Endothelial cell of umbilical vein (primary cell): ENCODE measurements around the gene NDUFS4. TPM values are rescaled to one million over a fixed set of nuclear protein-coding genes. Genes with fewer than 3 reads are reported as not detected.

Source experiments
- BruUV-seq: library from RNA; stranded (reverse); fragments of 400-500 nt; replicated peaks from 2 replicates; lab custom pipeline; 2021; lab: Mats Ljungman, UMichigan
- CTCF ChIA-PET: fragments of 300-600, 350-600 bp; sonication (Branson Sonifier 250); formaldehyde crosslinking; loops from one replicate; lab custom pipeline; 2021; ENCODE audit warnings: antibody characterized with exemption, inconsistent platforms; lab: Charles Lee
- POLR2A ChIA-PET: fragments of 300-600, 350-600 bp; sonication (Branson Sonifier 250); formaldehyde crosslinking; loops from one replicate; lab custom pipeline; 2021; ENCODE audit warnings: antibody characterized with exemption, inconsistent platforms; lab: Charles Lee
- DNase-seq: peaks from one replicate; pipeline ENCODE4 v3.0.0-alpha.2; 2011; ENCODE audit warnings: low read depth, low spot score
- FAIRE-seq: peaks from 2 replicates; lab custom pipeline; 2011; peaks lifted over from hg19 to GRCh38; lab: Jason Lieb, UNC
- H2AFZ ChIP-seq: 2 replicates; pipeline ENCODE4 v1.6.0; 2012; ENCODE audit warnings: low read depth, low read length, control low read depth, inconsistent platforms
- H3K27ac ChIP-seq: 2 replicates; pipeline ENCODE4 v1.5.1; 2011; ENCODE audit warnings: low read depth, mild to moderate bottlenecking, control low read depth, low read length, moderate library complexity; ENCODE audit not compliant: insufficient read depth
- H3K27me3 ChIP-seq, 2 experiments: 2 replicates each; pipeline versions ENCODE4 v1.6.0 to v1.6.1; 2011; ENCODE audit warnings: low read length in 2 of 2, mixed read lengths in 1 of 2; ENCODE audit not compliant: control insufficient read depth in 2 of 2, insufficient read depth in 2 of 2
- H3K36me3 ChIP-seq, 2 experiments: 2 replicates in 1 of 2; 3 replicates in 1 of 2; pipeline ENCODE4 v1.5.1; 2011; ENCODE audit warnings: low read length in 2 of 2, mild to moderate bottlenecking in 1 of 2, moderate library complexity in 1 of 2; ENCODE audit not compliant: control insufficient read depth in 2 of 2, insufficient read depth in 2 of 2; ENCODE audit errors: extremely low read depth in 1 of 2
- H3K4me1 ChIP-seq: 3 replicates; pipeline ENCODE4 v1.5.1; 2011; ENCODE audit warnings: mild to moderate bottlenecking, low read length; ENCODE audit not compliant: control insufficient read depth, insufficient read depth; ENCODE audit errors: extremely low read depth
- H3K4me2 ChIP-seq: 2 replicates; pipeline ENCODE4 v1.6.1; 2011; ENCODE audit warnings: low read length, control low read depth, mixed read lengths; ENCODE audit not compliant: insufficient read depth
- H3K4me3 ChIP-seq, 3 experiments: fragments of 200-600 bp in 1 of 3; sonication (generic), shearing (Covaris generic) in 1 of 3; replicated peaks in 1 of 3; 2 replicates each; pipeline ENCODE4 v1.5.1; 2011 to 2016; ENCODE audit warnings: control low read depth in 3 of 3, low read length in 3 of 3, mild to moderate bottlenecking in 2 of 3, inconsistent platforms in 1 of 3, low read depth in 1 of 3, moderate library complexity in 1 of 3; ENCODE audit not compliant: insufficient read depth in 1 of 3
- H3K79me2 ChIP-seq: 2 replicates; pipeline ENCODE4 v1.6.0; 2012; ENCODE audit warnings: low read length, inconsistent platforms; ENCODE audit not compliant: control insufficient read depth, insufficient read depth
- H3K9ac ChIP-seq: replicated peaks from 2 replicates; pipeline ENCODE3; 2011; ENCODE audit warnings: low read length, control low read depth; ENCODE audit not compliant: insufficient read depth; ENCODE audit errors: extremely low read depth
- H3K9me1 ChIP-seq: replicated peaks from 3 replicates; pipeline ENCODE4 v1.6.0; 2011; ENCODE audit warnings: mild to moderate bottlenecking, low read length; ENCODE audit not compliant: control insufficient read depth, insufficient read depth; ENCODE audit errors: extremely low read depth
- H3K9me3 ChIP-seq: replicated peaks from 2 replicates; pipeline ENCODE4 v1.5.1; 2012; ENCODE audit warnings: low read length, inconsistent platforms; ENCODE audit not compliant: control insufficient read depth, insufficient read depth
- H4K20me1 ChIP-seq: replicated peaks from 2 replicates; pipeline ENCODE3; 2011; ENCODE audit warnings: mild to moderate bottlenecking, low read length; ENCODE audit not compliant: control insufficient read depth, insufficient read depth; ENCODE audit errors: extremely low read depth
- EZH2 ChIP-seq: IDR thresholded peaks from 2 replicates; pipeline ENCODE4 v1.6.1; 2012; ENCODE audit warnings: borderline replicate concordance, low read depth, mild to moderate bottlenecking, moderate library complexity, low read length, inconsistent platforms; ENCODE audit not compliant: severe bottlenecking
- FOS ChIP-seq: IDR thresholded peaks from 2 replicates; pipeline ENCODE4 v1.6.1; 2011; ENCODE audit warnings: mild to moderate bottlenecking, low read length, moderate library complexity, borderline replicate concordance; ENCODE audit not compliant: insufficient read depth
- GATA2 ChIP-seq: IDR thresholded peaks from 2 replicates; pipeline ENCODE4 v1.7.0; 2011; ENCODE audit warnings: low read depth, mild to moderate bottlenecking, moderate library complexity, mixed read lengths, low read length; ENCODE audit not compliant: insufficient read length, insufficient read depth
- JUN ChIP-seq: IDR thresholded peaks from 2 replicates; pipeline ENCODE4 v1.6.1; 2011; ENCODE audit warnings: borderline replicate concordance, low read depth; ENCODE audit not compliant: insufficient read length, insufficient read depth
- MAX ChIP-seq: IDR thresholded peaks from 2 replicates; pipeline ENCODE4 v1.6.1; 2011; ENCODE audit not compliant: insufficient read depth, insufficient read length
- MYC ChIP-seq: IDR thresholded peaks from one replicate; pipeline ENCODE4 v1.6.1; 2011; ENCODE audit warnings: mild to moderate bottlenecking, low read depth, low read length
- POLR2A ChIP-seq: IDR thresholded peaks from 2 replicates; pipeline ENCODE4 v1.6.1; 2012; ENCODE audit warnings: low read depth, mild to moderate bottlenecking, control low read depth, low read length
- POLR2AphosphoS5 ChIP-seq: IDR thresholded peaks from 2 replicates; pipeline ENCODE4 v1.6.1; 2012; ENCODE audit warnings: low read depth, mild to moderate bottlenecking, control low read depth, low read length, moderate library complexity; ENCODE audit not compliant: insufficient read depth
- dilution Hi-C: fragments of 300-500 bp; cut with MboI; formaldehyde crosslinking; loops from one replicate; pipeline ENCODE4 v1.15.0; 2019; ENCODE audit warnings: low sequenced_read_pairs; ENCODE audit not compliant: extremely low pct_ligation_motif_present
- intact Hi-C: fragments of 100-400 bp; cut with micrococcal nuclease; formaldehyde crosslinking; loops from one replicate; pipeline ENCODE4 v1.10.0; 2022
- polyA plus RNA-seq, 4 experiments: library from polyadenylated mRNA; depleted of rRNA in 3 of 4; stranded (reverse) in 3 of 4; unstranded in 1 of 4; fragments of >200 nt; gene quantifications; 2 replicates each; pipeline versions ENCODE4 v1.2.1 to v1.2.3, GENCODE V29; 2011 to 2012; ENCODE audit warnings: missing spikeins in 1 of 4
- total RNA-seq: library from RNA; stranded (reverse); gene quantifications from 2 replicates; pipeline ENCODE4 v1.2.3, GENCODE V29; 2021
- TF ChIP-seq, protein P1 (sequence below), 2 donors: IDR thresholded peaks; 1 replicate in 1 of 2; 2 replicates in 1 of 2; pipeline ENCODE4 v1.5.1; 2011; ENCODE audit warnings: low read length in 2 of 2, mild to moderate bottlenecking in 2 of 2, moderate library complexity in 2 of 2, control low read depth in 1 of 2, inconsistent platforms in 1 of 2, low read depth in 1 of 2; ENCODE audit not compliant: insufficient read depth in 1 of 2; ENCODE audit errors: extremely low read depth in 1 of 2

NDUFS4 gene
- total and polyA plus RNA-seq, 2 donors (not counting 3 experiments of a cell fraction or from before 2014, with no cell fraction given) = 70.4 to 76.2 TPM

- Histone ChIP-seq H3K9me1 (no peaks in the 10 kb centered on the region), H3K79me2 (no peaks in the 10 kb centered on the region), H3K4me2 (no peak overlapping the region), H4K20me1 (no peaks in the 10 kb centered on the region), H3K27ac (no peak overlapping the region), H3K36me3 (no peaks in the 10 kb centered on the region), H3K4me1 (no peaks in the 10 kb centered on the region), H3K9ac (no peak overlapping the region), H3K27me3 (no peaks in the 10 kb centered on the region), H2AFZ (no peak overlapping the region), H3K9me3 (no peaks in the 10 kb centered on the region), H3K4me3 (no peak overlapping the region)
- FAIRE-seq (no peak), DNase-seq (no peak)
- BruUV-seq = no TSS peak
- intact Hi-C loops = no loop called here
- CTCF ChIA-PET = no interaction called here
- POLR2A ChIA-PET = no interaction called here
- TF ChIP-seq, protein P1, sequence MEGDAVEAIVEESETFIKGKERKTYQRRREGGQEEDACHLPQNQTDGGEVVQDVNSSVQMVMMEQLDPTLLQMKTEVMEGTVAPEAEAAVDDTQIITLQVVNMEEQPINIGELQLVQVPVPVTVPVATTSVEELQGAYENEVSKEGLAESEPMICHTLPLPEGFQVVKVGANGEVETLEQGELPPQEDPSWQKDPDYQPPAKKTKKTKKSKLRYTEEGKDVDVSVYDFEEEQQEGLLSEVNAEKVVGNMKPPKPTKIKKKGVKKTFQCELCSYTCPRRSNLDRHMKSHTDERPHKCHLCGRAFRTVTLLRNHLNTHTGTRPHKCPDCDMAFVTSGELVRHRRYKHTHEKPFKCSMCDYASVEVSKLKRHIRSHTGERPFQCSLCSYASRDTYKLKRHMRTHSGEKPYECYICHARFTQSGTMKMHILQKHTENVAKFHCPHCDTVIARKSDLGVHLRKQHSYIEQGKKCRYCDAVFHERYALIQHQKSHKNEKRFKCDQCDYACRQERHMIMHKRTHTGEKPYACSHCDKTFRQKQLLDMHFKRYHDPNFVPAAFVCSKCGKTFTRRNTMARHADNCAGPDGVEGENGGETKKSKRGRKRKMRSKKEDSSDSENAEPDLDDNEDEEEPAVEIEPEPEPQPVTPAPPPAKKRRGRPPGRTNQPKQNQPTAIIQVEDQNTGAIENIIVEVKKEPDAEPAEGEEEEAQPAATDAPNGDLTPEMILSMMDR (IDR thresholded peaks at IDR 0.05; ENCODE audit: extremely low read depth in 1 of 2, insufficient read depth in 1 of 2, low read depth in 1 of 2, low read length in 2 of 2) = no peak
- dilution Hi-C loops = no loop called here
These were observed 111.0 kb downstream of the NDUFS4 start for GRCh38 chr5:53671447-53671846.

- dilution Hi-C loops = no loop called here
- no TSS peak for BruUV-seq
These were observed 113.7 kb downstream of the NDUFS4 start for GRCh38 chr5:53674121-53674520.

More at GRCh38 chr5:53674121-53674520, 113.7 kb downstream of the NDUFS4 start:
- H3K4me2 ChIP-seq = no peak overlapping the region
- H3K4me1 ChIP-seq = no peaks in the 10 kb centered on the region
- H2AFZ ChIP-seq = no peak overlapping the region
- no peaks in the 10 kb centered on the region for H3K9me1 ChIP-seq
- intact Hi-C loops = no loop called here
- no peak for DNase-seq
- CTCF ChIA-PET = no interaction called here
- H3K9ac ChIP-seq = no peak overlapping the region
- H3K9me3 ChIP-seq = no peaks in the 10 kb centered on the region
- POLR2A ChIA-PET = no interaction called here
- no peaks in the 10 kb centered on the region for H3K79me2 ChIP-seq
- H3K27ac ChIP-seq = no peak overlapping the region
- FAIRE-seq = no peak
- no peaks in the 10 kb centered on the region for H4K20me1 ChIP-seq
- no peaks in the 10 kb centered on the region for H3K27me3 ChIP-seq
- H3K36me3 ChIP-seq = no peaks in the 10 kb centered on the region
- H3K4me3 ChIP-seq = no peak overlapping the region
- TF ChIP-seq GATA2 (no peak), POLR2A (no peak), POLR2AphosphoS5 (no peak), MAX (no peak), FOS (no peak), MYC (no peak), EZH2 (no peak), JUN (no peak)
- TF ChIP-seq, protein P1 (IDR thresholded peaks at IDR 0.05; ENCODE audit: extremely low read depth in 1 of 2, insufficient read depth in 1 of 2, low read depth in 1 of 2, low read length in 2 of 2) = no peak
